Sigmoid colon (tissue), 4 donors: ENCODE measurements around the gene FAM53A.

Experiments used
- CTCF ChIP-seq, 4 experiments: fragments of 450-650 bp in 3 of 4; fragments of 200-600 bp in 1 of 4; IDR thresholded peaks; one replicate each; pipeline ENCODE4 v1.5.1; 2016 to 2019; ENCODE audit warnings: antibody characterized with exemption in 4 of 4, mild to moderate bottlenecking in 3 of 4, moderate library complexity in 2 of 4
- EP300 ChIP-seq, 4 donors: sonication (generic); formaldehyde crosslinking; IDR thresholded peaks; one replicate each; pipeline ENCODE4 v1.6.1; 2017; ENCODE audit warnings: antibody characterized with exemption in 4 of 4
- POLR2AphosphoS5 ChIP-seq, 4 donors: sonication (generic); formaldehyde crosslinking; IDR thresholded peaks; one replicate each; pipeline ENCODE4 v1.6.1; 2017; ENCODE audit warnings: antibody characterized with exemption in 4 of 4

GRCh38 chr4:1718095-1718850, 34.2 kb upstream of the FAM53A start:
- TF ChIP-seq CTCF (IDR thresholded peaks at IDR 0.05) (no peak), EP300 (IDR thresholded peaks at IDR 0.05) (no peak), POLR2AphosphoS5 (IDR thresholded peaks at IDR 0.05) (no peak)
